Urothelium cell line (cell line): Measurements from ENCODE around the gene SMAD5.

Experiments used
- DNase-seq: peaks from one replicate; pipeline ENCODE4 v3.0.0; 2011; ENCODE audit warnings: low spot score, mixed read lengths
- FAIRE-seq: peaks from 2 replicates; lab custom pipeline; 2011; peaks lifted over from hg19 to GRCh38; lab: Jason Lieb, UNC

SMAD5 gene

DNA sequence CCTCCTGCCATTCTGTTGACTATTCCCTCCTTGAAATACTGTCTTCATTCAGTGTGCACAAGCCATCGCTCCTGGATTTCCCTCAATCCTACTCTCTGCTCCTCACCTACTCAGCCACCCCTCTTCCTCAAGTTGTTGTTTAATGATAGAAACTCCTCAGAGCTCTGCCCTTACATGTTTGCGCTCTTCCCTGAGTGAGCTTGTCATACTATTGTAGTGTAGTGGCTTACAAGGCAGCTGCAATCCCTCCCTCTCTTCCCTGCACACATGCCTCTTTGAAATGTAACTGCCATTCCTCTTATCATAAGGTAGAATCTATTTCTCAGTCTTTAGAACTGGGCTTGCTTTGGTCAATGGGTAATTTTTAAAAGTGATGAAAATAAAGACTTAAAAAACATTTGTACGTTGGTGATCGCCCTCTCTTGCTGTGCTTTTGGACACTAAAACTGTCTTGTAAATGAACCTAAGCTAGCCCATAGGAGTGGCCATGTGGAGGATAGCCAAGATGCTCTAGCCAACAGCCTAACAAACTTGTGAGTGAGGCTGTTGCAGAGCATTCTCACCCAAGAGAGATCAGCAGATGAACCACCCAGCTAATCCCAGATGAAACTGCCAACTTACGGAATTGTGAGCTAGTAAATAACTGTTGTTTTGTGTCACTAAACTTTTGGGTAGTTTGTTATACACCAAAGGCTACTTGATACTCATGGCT lies 18.1 kb upstream of the SMAD5 start:
- DNase-seq (no peak), FAIRE-seq (no peak)

DNA sequence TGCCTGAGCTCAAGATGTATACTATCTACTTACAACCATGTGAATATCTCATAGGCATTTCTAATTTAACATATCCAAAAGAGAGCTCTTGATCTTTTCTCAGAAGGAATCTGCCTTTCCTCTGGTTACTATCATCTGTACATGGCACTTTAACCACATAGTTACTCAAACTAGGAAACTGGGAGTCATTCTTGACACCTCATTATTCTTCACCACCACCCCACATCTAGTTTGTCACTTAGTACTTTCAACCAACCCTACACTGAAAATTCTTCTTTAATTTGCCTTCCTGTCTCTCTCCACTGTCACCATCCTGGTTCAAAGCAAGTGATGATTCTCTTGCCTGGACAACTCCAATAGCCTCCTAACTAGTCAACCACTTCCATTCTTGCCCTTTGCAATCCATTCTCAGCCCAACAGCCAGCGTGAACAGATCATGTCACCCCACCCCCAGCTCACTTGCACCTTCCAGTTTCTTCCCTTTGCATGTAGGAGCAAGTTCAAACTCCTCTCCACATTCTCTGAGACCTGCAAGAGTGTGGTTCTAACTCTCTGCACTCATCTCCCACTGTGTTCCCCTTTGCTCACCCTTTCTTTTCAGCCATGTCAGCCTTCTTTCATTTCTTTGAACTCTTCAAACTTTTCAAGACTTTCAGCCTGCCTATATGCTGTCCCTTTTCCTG lies 17.3 kb upstream of the SMAD5 start:
- FAIRE-seq = no peak
- DNase-seq = no peak

DNA sequence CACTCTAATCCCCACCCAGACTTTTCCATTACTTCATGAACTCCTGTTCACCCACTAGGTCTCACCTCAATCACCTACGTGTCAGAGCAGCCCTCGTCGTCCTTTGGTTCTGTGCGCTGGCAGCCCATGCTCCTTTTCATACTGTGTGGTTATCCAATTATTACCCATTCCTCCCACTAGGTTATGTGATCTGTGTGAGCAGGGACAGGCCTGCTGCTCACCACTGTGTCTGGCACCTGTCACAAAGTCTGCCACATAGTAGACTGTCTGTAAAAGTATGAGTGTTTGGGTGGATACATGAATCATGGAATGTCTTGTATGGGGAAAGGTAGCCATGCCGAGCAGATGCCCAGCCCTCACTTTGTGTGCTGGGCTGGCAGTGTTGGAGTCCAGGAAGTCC lies 12.1 kb upstream of the SMAD5 start:
- no peak for DNase-seq
- no peak for FAIRE-seq

DNA sequence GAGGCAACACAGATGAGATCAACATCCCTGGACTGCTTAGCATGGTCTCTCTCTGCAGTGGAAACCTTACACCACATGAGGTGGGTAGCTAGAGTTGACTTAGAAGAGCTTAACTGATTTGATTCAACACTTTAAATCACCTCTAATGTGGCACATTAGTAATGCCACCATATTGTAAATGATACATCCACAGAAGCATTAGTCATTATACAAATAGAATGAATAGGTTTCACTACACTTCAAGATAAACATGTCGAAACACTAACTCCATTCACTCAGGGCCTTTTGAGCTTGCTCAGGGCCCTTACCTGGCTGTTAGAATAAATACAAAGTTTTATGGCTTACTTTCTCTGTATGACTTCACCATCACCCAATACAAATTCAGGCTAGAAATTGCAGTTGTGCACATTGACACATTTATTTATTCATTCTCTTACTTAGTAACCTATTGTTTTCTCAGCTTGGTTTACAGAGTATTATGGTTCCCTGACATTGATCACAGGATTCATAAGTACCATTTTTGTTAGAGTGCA lies 9.3 kb upstream of the SMAD5 start:
- no peak for FAIRE-seq
- no peak for DNase-seq

DNA sequence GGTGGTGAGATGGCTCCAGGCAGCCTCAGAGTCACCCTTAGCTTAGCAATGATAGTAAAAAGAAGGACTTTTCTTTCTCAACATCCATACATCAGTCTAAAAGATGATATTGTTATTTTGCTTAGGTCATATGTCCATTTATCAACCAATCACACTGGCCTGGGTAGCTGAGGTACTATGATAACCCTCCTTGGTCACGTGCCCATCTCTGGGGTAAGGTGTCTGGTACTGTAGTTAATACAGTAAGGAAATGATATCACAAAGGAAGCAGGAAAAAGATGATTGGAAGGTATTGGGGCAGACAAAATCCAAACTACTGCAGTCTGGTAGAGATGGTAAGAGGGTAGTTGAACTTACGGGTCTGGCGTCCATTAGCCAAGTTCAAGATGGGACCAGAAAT lies 5.1 kb upstream of the SMAD5 start:
- FAIRE-seq (no peak), DNase-seq (no peak)

DNA sequence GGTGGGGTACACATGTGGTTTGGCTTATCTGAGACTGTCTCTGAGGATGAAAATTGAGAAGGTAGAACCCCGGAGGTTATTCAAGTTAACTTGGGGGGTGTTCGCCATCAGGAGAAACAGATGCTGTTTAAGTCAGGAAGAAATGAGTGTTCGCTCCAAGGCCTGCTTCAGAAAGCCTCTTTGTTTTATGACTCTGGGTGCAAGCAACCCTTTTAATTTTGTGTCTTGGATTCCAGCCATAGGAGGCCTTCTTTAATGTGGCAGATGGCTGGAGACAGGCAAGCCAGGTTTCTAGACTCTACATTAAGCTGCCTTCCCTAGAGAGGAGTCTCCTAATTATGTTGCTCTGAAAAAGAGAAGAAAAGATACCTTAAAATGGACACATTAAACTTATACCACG lies 4.2 kb upstream of the SMAD5 start:
- FAIRE-seq (no peak), DNase-seq (no peak)

DNA sequence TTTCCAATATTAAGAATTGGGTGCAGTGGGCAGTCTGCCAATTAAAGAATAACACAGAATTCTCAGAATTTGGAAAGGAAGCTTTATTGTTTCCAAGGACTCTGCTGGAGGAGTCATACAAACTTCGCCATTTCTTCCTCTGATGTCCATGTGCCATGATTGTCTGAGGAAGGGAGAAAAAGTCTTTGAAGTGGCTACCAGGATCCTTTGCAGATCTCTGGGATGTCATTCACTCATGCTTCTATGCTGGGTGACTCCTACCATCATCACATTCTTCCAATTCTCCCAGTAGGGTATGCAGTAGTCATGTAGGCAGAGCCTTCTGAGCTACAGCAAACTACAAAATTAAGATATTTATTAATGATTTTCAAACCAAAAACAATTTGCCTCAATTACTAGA lies 3.2 kb upstream of the SMAD5 start:
- FAIRE-seq (no peak), DNase-seq (no peak)

DNA sequence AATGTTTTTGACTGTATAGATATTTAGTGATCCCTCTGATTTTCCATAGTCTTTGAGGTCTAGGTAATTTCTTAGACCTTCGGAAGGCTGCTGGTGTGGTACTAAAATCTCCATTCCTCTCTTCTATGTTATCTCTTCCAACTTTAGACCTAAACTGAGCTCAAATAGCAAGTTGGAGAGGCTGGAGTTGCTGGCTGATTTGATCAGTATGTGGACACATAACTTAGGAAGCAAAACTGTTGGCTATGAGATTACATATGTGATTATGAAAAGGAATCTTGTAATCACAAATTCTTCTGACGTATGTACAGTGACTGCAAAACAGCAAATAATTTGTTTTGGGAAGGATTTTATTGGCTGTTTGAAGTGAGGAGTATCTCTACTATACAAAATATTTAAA lies 2.1 kb upstream of the SMAD5 start:
- no peak for FAIRE-seq
- no peak for DNase-seq

DNA sequence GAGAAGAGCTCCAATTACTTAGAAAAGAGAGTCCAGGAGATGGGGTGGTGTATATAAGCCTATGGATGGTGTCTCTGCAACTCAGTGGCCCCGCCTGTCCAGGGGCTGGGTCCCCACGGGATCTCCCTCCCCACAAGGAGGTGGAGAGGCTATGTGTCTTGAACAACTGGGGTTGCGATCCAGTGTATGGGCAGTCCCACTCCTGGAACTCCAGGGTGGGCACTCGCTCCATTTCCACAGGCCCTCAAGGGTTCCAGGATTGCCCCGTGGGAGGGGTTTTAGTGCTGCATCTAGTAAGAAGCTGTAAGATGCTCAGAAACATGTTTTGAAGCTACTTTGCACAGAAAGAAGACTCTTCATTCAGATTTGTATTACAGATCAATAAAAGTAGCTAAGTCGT lies 558 bp upstream of the SMAD5 start:
- DNase-seq = peak; percentile 20
- FAIRE-seq = no peak

DNA sequence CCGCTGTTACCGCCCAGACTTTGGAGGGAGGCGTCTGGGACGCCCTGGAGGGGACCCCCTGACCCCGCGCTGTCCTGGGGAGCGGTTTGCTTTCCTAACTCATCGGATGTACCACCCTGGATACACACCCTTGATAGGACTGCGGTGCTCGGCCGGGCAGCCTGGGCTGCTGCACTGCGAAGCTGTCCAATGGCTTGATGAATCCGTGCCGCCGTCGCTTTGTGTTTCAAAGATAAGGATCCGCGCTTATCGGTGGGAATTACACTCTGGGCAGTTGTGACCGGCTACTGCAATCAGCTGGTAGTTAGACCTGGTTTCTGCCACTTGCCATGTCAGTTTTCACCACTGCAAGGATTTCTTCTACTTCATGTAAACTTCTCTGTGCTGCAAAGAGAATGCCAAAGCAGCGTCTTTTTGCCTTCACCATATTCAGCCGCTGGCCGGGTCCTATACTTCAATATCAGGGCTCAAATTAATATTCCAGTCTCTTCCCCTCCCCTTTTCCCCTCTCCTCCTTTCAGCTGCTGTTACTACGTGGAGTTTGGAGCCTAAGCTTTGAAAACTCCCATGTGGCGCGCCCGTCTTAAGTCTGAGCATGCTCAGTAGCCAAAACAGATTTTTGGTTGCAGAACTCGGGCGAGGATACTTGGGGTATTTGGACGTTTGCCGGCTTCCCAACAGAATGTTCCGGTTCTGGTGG lies 727 bp downstream of the SMAD5 start:
- peak; percentile 23 for DNase-seq
- no peak for FAIRE-seq

DNA sequence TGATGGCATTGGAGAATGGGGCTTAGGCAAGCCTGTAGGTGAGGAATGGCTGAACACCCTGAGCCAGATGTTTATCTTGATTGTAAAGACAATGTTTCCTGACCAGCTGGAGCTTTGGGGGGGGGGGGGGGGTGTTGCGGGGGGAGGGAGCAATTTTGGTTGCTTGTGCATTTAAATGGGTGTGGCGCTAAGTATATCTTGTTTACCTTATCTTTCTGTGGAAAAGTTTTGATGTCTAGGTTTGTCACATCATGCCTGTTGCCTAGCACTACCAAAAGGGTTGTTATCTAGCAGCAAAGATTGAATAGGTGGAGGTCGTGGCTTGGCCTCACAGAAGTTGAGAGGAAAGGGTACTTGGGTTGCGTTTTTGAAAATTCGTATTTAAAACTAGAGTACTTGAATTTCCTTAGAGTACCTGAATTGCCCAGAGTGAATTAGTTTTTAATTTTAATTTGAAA lies 1.3 kb downstream of the SMAD5 start:
- FAIRE-seq = no peak

DNA sequence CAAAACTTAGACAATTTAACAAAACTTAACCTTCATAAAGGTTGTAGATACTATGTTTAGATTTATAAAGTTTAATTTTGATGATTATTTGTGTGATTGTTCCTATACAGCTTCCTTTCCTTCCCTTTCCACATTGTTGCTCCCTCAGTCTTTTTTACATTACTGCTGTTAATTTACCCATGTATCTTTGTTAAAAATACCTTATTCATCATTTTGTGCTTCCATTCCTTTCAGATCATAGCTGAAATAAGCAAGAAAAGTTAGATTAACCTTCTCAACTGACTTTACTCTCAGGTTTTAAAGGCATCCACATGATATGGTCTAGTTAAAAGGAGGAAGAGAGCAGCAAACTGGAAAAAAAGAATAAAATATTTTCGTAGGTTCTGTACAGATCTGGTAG lies 2.0 kb downstream of the SMAD5 start:
- FAIRE-seq (no peak), DNase-seq (no peak)

More for the DNA sequence above, 1.3 kb downstream of the SMAD5 start:
- DNase-seq = no peak

DNA sequence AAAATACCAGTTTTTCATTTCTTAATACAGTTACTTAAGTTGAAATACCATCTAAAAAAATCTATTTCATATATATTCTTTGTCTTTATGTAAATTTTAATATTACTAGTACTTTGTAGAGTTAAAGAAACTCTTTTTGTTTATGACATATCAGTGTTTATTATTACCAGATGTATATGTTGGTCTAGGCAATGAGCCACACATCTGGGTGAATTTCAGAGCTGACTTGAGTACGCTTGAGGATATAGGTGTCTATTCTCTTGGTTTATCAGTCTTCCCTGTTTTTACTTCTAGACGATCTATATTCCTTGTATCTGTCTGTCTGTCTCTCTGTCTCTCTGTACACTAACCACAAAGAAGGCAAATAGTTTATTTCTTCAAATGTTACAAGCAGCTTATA lies 2.9 kb downstream of the SMAD5 start:
- DNase-seq = no peak
- FAIRE-seq = no peak

DNA sequence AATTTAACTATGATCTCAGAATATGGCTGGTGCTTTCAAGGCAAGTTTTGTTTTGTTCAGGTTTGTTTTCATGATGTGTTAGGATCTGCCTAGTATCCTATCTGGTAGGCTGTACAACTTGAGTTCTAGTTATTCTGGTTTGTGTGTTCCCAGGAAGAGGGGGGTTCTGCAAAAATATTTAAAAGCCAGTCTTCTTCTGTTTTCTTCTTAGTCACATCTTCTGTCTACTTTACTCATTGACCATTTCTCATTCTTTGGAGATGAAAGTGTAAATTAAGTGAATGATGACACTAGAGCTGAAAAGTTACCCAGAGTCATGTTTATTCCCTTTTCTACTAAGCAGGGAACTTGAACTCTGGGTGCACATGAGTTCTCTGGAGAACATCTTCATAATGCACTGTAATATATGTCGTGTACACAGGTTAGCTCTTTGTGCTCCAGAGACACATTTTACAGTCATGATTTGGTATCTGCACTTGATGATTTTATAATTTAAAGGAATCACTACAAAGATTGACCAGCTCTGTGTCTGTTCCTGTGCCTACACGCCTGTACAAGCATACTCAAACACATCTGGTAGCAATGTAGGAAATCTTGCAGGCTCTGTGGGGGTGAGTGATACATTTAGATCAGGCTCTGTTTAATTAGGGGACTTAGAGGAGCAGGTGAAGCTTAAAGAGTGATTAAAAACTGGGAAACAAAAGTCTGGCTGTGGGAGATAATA lies 5.0 kb downstream of the SMAD5 start:
- FAIRE-seq = no peak
- DNase-seq = no peak

DNA sequence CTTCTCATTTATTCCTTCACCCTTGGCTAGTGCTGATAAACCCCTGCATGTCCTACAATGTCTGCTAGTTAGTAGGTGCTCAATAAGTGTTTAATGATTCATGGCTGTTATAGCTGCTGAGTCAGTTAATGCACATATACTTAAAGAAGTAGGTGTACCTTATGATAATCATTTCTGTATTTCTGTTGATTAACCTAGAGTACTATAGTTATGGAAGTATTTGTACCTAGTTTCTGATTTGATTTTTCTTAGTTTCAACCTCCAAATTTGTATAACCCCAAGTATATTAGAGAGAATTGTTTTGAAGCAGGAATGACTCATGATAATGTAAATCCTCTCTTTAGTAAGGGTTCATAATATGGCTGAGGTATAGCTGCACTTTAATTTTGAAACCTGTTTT lies 8.9 kb downstream of the SMAD5 start:
- no peak for DNase-seq
- FAIRE-seq = no peak

DNA sequence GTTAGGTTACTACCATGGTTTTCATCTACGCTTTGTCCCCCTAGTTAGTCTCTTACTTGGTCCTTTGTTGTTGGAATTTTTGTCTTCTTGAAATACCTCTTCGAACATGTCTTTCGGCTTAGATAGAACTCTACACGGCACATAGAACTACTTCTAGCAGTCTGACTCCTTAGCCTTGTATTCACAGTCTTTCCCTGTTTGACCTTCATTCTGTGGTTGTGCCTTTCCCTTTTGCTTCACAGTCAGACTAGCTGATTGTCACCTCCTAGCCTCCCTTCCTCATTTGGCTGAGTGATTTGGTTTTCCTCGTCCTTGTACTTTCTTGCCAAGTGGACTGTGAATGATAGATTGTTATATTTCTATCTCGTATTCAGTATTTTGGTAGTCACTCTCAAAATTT lies 10.7 kb downstream of the SMAD5 start:
- no peak for FAIRE-seq

DNA sequence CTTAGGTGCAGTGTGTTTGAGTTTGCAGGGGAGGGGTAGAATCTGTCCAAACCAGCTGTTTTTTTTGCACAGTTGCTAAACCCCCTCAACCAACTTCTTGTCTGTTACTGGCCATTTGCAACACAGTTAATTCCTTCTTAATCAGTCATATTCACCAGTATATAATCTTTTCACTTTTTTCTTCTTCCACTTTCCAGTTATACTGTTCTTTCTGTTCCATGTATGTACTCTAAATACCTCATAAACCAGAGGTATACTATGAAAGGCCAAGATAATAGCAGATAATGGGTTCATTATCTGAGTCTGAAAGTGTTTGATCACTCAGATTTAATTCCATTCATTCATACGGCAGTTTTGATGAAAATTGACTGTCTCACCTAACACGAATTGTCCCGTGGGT lies 11.1 kb downstream of the SMAD5 start:
- no peak for FAIRE-seq
- no peak for DNase-seq

More for the DNA sequence above, 10.7 kb downstream of the SMAD5 start:
- no peak for DNase-seq

DNA sequence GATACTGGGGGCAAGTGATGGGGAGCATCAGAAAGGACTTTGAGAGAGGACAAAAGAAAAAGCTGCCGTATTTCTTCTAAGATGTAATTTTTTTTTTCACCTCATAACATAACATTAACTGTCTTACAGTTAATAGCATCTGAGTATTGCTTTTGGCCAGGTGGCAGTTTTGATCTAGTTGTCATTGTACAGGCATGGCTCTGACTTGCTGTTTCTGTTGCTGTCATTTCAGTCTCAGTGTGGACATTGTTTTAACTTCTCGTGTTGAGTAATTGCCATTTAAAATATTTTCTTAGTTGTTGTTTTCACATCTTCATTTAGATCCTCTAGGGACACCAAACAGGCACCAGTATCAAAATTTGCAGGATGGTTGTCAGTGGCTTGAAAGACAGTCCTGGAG lies 12.4 kb downstream of the SMAD5 start:
- no peak for DNase-seq
- FAIRE-seq = no peak

DNA sequence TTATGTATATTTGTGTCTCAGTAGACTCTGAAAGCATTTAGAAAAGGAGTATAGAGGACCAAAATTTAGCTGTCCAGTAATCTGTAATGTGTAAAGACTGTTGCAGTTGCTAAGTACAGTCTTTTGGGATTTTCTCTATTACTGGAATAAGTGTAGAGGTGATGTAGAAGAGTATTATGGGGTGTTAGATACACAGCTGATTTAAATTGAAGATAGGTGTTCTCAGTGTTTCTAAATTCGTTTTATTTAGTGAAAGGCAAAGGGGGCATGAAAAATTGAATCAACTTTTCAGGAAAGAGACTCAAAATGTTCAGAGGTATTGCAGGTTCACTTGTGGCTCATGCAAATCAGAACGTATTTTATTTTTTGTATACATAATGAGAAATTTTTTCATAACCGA lies 13.6 kb downstream of the SMAD5 start:
- DNase-seq = no peak
- no peak for FAIRE-seq

DNA sequence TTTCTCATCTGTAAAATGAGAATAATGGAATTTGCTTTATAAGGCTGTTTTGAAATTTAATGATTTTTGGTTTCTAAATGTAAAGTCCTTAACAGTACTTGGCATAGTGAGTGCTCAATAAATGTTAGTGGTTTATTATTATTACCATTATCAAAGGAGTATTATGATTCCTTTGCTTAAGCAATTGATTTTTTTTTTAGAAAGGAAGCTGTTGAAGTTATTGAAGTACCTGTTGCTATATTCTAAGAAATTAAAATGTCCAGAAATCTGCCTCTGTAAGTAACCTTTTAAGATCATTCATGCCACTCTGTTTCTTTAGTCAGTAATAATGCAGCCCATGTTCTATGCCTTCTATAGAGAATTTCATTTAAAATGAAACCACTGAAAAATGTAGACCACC lies 15.0 kb downstream of the SMAD5 start:
- FAIRE-seq (no peak), DNase-seq (no peak)

DNA sequence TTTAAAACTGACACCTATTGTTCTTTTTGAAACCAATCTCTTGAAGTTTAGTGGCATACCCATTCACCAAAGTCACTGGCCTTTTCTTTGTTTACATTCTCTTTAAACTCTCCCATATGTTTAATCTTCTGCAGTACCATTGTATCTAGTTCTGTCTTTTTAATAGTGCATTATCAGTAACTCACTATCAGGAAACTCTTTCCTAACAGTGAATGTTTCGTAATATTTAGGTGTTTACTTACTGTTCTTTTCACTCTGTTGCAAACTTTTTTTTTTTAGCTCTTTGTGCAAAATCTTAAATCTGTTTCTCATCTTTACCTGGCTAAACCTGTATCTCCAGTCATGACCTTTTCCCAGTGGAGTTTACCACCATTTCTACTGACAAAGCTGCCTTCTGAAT lies 17.2 kb downstream of the SMAD5 start:
- no peak for DNase-seq
- FAIRE-seq = no peak
